ENCODE data around the gene MRPS35. TPM values are rescaled to one million over a fixed set of nuclear protein-coding genes. Genes with fewer than 3 reads are reported as not detected.

Gene MRPS35
- total and polyA plus RNA-seq, 2 experiments from 2014 or later = 58.1 to 58.7 TPM

DNA sequence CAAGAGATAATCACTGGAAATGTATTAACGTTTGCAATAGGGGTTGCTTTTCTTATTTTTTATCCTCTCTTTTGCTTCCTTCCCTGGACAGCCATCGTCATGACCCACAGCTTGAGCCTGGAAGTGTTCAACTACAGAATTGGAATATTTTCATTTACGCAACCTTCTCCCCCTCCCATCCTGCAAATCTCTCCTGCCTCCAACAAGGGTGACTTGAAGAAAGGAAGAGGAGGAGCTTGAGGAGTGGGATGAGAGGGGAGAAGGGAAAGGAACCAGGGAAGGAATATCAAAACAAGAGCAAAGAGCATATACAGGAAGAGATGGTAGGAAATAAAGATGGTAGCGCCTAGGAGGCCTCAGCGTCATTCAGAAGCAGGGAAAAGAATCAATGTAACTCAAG is 71.0 kb downstream of the MRPS35 start (continued):
- TF ChIP-seq, protein P1, sequence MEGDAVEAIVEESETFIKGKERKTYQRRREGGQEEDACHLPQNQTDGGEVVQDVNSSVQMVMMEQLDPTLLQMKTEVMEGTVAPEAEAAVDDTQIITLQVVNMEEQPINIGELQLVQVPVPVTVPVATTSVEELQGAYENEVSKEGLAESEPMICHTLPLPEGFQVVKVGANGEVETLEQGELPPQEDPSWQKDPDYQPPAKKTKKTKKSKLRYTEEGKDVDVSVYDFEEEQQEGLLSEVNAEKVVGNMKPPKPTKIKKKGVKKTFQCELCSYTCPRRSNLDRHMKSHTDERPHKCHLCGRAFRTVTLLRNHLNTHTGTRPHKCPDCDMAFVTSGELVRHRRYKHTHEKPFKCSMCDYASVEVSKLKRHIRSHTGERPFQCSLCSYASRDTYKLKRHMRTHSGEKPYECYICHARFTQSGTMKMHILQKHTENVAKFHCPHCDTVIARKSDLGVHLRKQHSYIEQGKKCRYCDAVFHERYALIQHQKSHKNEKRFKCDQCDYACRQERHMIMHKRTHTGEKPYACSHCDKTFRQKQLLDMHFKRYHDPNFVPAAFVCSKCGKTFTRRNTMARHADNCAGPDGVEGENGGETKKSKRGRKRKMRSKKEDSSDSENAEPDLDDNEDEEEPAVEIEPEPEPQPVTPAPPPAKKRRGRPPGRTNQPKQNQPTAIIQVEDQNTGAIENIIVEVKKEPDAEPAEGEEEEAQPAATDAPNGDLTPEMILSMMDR (conservative IDR thresholded peaks at IDR 0.05; ENCODE audit: low read depth in 2 of 2) = no peak
- TF ChIP-seq NANOG (IDR thresholded peaks at IDR 0.05; ENCODE audit: borderline replicate concordance) = no peak
- TF ChIP-seq EZH2 (IDR thresholded peaks at IDR 0.05; ENCODE audit: low read depth, unreplicated experiment) = no peak
- TF ChIP-seq, protein P2, sequence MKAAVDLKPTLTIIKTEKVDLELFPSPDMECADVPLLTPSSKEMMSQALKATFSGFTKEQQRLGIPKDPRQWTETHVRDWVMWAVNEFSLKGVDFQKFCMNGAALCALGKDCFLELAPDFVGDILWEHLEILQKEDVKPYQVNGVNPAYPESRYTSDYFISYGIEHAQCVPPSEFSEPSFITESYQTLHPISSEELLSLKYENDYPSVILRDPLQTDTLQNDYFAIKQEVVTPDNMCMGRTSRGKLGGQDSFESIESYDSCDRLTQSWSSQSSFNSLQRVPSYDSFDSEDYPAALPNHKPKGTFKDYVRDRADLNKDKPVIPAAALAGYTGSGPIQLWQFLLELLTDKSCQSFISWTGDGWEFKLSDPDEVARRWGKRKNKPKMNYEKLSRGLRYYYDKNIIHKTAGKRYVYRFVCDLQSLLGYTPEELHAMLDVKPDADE (IDR thresholded peaks at IDR 0.05) = no peak
- TF ChIP-seq CREB1 (CRISPR knock-in tag; IDR thresholded peaks at IDR 0.05; ENCODE audit: low read depth) = no peak
- TF ChIP-seq EZH2phosphoT487 (IDR thresholded peaks at IDR 0.05; ENCODE audit: unreplicated experiment) = no peak
- no peak for TF ChIP-seq STAT1 (IDR thresholded peaks at IDR 0.05; ENCODE audit: unreplicated experiment)

DNA sequence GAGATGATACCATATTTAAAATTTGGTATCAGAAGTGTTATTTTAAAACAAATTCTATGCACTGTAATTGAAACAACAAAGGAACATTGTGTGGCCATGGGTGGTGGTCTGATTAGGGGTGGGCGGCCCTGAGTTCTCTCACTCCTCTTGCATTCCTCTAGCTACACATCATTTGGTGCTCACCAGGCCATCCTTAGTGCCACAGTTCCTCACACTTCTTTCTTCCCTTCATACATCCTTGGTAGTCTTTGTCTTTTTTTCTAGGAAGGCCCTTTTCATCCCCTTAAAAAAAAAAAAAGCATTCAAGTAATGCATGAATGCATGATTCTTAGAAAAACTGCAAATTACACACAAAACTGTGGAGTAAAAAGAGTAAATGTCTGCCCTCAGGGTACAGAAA is 71.8 kb downstream of the MRPS35 start:
- DNase-seq (ENCODE audit: low spot score) (no peak), ATAC-seq (no peak)
- H3K4me2 ChIP-seq = peak overlapping the region; percentile 97
- H3F3A ChIP-seq (replicated peaks; ENCODE audit: low read depth) = no peaks in the 10 kb centered on the region
- peaks cover 36% of the 10 kb centered on the region for H3K4me1 ChIP-seq (ENCODE audit: insufficient read depth)
- peaks cover 11% of the 10 kb centered on the region for H3K27me3 Mint-ChIP-seq (ENCODE audit: insufficient read depth, low read depth, poor library complexity)
- H4K20me1 ChIP-seq (replicated peaks; ENCODE audit: insufficient read depth) = no peaks in the 10 kb centered on the region
- no peaks in the 10 kb centered on the region for H3K9me2 ChIP-seq (ENCODE audit: insufficient read depth)
- H3K27ac Mint-ChIP-seq = no peak overlapping the region
- peaks cover 29% of the 10 kb centered on the region for H3K36me3 Mint-ChIP-seq (ENCODE audit: low read depth)
- TF ChIP-seq, protein P1 (conservative IDR thresholded peaks at IDR 0.05; ENCODE audit: low read depth in 2 of 2) = no peak
- TF ChIP-seq CREB1 (CRISPR knock-in tag; IDR thresholded peaks at IDR 0.05; ENCODE audit: low read depth) = no peak
- TF ChIP-seq, protein P3, sequence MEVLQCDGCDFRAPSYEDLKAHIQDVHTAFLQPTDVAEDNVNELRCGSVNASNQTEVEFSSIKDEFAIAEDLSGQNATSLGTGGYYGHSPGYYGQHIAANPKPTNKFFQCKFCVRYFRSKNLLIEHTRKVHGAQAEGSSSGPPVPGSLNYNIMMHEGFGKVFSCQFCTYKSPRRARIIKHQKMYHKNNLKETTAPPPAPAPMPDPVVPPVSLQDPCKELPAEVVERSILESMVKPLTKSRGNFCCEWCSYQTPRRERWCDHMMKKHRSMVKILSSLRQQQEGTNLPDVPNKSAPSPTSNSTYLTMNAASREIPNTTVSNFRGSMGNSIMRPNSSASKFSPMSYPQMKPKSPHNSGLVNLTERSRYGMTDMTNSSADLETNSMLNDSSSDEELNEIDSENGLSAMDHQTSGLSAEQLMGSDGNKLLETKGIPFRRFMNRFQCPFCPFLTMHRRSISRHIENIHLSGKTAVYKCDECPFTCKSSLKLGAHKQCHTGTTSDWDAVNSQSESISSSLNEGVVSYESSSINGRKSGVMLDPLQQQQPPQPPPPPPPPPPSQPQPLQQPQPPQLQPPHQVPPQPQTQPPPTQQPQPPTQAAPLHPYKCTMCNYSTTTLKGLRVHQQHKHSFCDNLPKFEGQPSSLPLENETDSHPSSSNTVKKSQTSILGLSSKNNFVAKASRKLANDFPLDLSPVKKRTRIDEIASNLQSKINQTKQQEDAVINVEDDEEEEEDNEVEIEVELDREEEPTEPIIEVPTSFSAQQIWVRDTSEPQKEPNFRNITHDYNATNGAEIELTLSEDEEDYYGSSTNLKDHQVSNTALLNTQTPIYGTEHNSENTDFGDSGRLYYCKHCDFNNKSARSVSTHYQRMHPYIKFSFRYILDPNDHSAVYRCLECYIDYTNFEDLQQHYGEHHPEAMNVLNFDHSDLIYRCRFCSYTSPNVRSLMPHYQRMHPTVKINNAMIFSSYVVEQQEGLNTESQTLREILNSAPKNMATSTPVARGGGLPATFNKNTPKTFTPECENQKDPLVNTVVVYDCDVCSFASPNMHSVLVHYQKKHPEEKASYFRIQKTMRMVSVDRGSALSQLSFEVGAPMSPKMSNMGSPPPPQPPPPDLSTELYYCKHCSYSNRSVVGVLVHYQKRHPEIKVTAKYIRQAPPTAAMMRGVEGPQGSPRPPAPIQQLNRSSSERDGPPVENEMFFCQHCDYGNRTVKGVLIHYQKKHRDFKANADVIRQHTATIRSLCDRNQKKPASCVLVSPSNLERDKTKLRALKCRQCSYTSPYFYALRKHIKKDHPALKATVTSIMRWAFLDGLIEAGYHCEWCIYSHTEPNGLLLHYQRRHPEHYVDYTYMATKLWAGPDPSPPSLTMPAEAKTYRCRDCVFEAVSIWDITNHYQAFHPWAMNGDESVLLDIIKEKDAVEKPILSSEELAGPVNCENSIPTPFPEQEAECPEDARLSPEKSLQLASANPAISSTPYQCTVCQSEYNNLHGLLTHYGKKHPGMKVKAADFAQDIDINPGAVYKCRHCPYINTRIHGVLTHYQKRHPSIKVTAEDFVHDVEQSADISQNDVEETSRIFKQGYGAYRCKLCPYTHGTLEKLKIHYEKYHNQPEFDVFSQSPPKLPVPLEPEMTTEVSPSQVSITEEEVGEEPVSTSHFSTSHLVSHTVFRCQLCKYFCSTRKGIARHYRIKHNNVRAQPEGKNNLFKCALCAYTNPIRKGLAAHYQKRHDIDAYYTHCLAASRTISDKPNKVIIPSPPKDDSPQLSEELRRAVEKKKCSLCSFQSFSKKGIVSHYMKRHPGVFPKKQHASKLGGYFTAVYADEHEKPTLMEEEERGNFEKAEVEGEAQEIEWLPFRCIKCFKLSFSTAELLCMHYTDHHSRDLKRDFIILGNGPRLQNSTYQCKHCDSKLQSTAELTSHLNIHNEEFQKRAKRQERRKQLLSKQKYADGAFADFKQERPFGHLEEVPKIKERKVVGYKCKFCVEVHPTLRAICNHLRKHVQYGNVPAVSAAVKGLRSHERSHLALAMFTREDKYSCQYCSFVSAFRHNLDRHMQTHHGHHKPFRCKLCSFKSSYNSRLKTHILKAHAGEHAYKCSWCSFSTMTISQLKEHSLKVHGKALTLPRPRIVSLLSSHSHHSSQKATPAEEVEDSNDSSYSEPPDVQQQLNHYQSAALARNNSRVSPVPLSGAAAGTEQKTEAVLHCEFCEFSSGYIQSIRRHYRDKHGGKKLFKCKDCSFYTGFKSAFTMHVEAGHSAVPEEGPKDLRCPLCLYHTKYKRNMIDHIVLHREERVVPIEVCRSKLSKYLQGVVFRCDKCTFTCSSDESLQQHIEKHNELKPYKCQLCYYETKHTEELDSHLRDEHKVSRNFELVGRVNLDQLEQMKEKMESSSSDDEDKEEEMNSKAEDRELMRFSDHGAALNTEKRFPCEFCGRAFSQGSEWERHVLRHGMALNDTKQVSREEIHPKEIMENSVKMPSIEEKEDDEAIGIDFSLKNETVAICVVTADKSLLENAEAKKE (CRISPR knock-in tag; IDR thresholded peaks at IDR 0.05) = no peak
- H3K36me3 ChIP-seq (ENCODE audit: insufficient read depth) = no peaks in the 10 kb centered on the region
- H3K4me3 ChIP-seq = peak overlapping the region; percentile 80; the same call in 1 of the 2 replicates
- H3K27me3 ChIP-seq (ENCODE audit: insufficient read depth) = no peaks in the 10 kb centered on the region
- peak overlapping the region; percentile 57 for H3K4me3 Mint-ChIP-seq
- peaks cover 68% of the 10 kb centered on the region for H3K79me2 ChIP-seq (replicated peaks; ENCODE audit: insufficient read depth)
- H3K9me3 Mint-ChIP-seq = no peaks in the 10 kb centered on the region
- peaks cover 46% of the 10 kb centered on the region for H3K4me1 Mint-ChIP-seq
- no peak overlapping the region for H3K27ac ChIP-seq (ENCODE audit: low read depth)
- no peak overlapping the region for H2AFZ ChIP-seq
